HepG2 (cell line): ENCODE measurements around the gene ERCC6L2. TPM values are rescaled to one million over a fixed set of nuclear protein-coding genes. Genes with fewer than 3 reads are reported as not detected.

ENCODE experiments used
- ATAC-seq: fragments of 200-7000 bp; cut with Tn5 transposase; 3 replicates; pipeline ENCODE4 v1.9.1; 2020; ENCODE audit warnings: mild to moderate bottlenecking, moderate library complexity
- BruUV-seq: library from RNA; stranded (reverse); fragments of 400-500 nt; replicated peaks from 2 replicates; lab custom pipeline; 2021; lab: Mats Ljungman, UMichigan
- CTCF ChIA-PET: fragments of 300-600 bp; formaldehyde crosslinking; extraction: SDS; loops from one replicate; lab custom pipeline; 2021; ENCODE audit warnings: low total read pairs, inconsistent platforms, low intra/inter-chr PET ratio; lab: Yijun Ruan, JAX
- POLR2A ChIA-PET: fragments of 350-600 bp; sonication (Branson Sonifier 250); formaldehyde crosslinking; loops from one replicate; lab custom pipeline; 2020; ENCODE audit warnings: antibody characterized with exemption, inconsistent platforms; lab: Yijun Ruan, JAX
- DNase-seq: peaks from one replicate; pipeline ENCODE4 v3.0.0-alpha.2; 2015; ENCODE audit warnings: low spot score
- FAIRE-seq: peaks from 3 replicates; lab custom pipeline; 2011; peaks lifted over from hg19 to GRCh38; lab: Jason Lieb, UNC
- H2AFZ ChIP-seq: one replicate; pipeline ENCODE4 v1.6.1; 2011; ENCODE audit warnings: low read length, inconsistent platforms
- H3K27ac ChIP-seq: fragments of 300-600 bp; 3 replicates; pipeline ENCODE4 v1.8.0; 2011; ENCODE audit warnings: mixed run types, mild to moderate bottlenecking, mixed read lengths, low read length, inconsistent platforms; ENCODE audit not compliant: insufficient read depth; ENCODE audit errors: extremely low read length
- H3K27me3 ChIP-seq, 2 experiments: fragments of 200-600 bp in 1 of 2; 2 replicates in 1 of 2; 3 replicates in 1 of 2; pipeline versions ENCODE4 v1.6.0 to v1.8.0; 2011; ENCODE audit warnings: low read length in 2 of 2, mild to moderate bottlenecking in 2 of 2, moderate library complexity in 2 of 2, inconsistent platforms in 1 of 2; ENCODE audit not compliant: insufficient read depth in 2 of 2, control insufficient read depth in 1 of 2
- H3K36me3 ChIP-seq, 2 experiments: fragments of 200-600 bp in 1 of 2; replicated peaks in 1 of 2; 2 replicates in 1 of 2; 3 replicates in 1 of 2; pipeline versions ENCODE4 v1.5.1 to v1.8.0; 2011; ENCODE audit warnings: low read length in 2 of 2, inconsistent platforms in 1 of 2; ENCODE audit not compliant: insufficient read depth in 2 of 2, control insufficient read depth in 1 of 2
- H3K4me1 ChIP-seq: 2 replicates; pipeline ENCODE4 v1.5.1; 2012; ENCODE audit warnings: low read length, inconsistent platforms; ENCODE audit not compliant: insufficient read depth
- H3K4me2 ChIP-seq: 2 replicates; pipeline ENCODE4 v1.6.0; 2011; ENCODE audit warnings: low read depth, low read length, inconsistent platforms
- H3K4me3 ChIP-seq, 3 experiments: fragments of 200-600 bp in 1 of 3; sonication (generic), shearing (Covaris generic) in 1 of 3; replicated peaks in 1 of 3; 2 replicates each; pipeline ENCODE4 v1.5.1; 2011 to 2016; ENCODE audit warnings: low read length in 3 of 3, inconsistent platforms in 2 of 3, low read depth in 2 of 3, mild to moderate bottlenecking in 2 of 3, control low read depth in 1 of 3, mixed read lengths in 1 of 3; ENCODE audit not compliant: insufficient read depth in 1 of 3
- H3K79me2 ChIP-seq: one replicate; pipeline ENCODE4 v1.6.1; 2011; ENCODE audit warnings: low read length, inconsistent platforms; ENCODE audit not compliant: insufficient read depth
- H3K9ac ChIP-seq: 2 replicates; pipeline ENCODE4 v1.6.0; 2011; ENCODE audit warnings: mild to moderate bottlenecking, low read depth, low read length, inconsistent platforms; ENCODE audit not compliant: insufficient read depth
- H3K9me3 ChIP-seq: 2 replicates; pipeline ENCODE4 v1.5.1; 2012; ENCODE audit warnings: mild to moderate bottlenecking, low read length
- H4K20me1 ChIP-seq: 2 replicates; pipeline ENCODE4 v1.6.0; 2011; ENCODE audit warnings: inconsistent platforms, mild to moderate bottlenecking, low read length, moderate library complexity; ENCODE audit not compliant: insufficient read depth
- CBX2 ChIP-seq, 2 experiments: fragments of 200-600 bp in 1 of 2; sonication (generic); formaldehyde crosslinking in 1 of 2; IDR thresholded peaks; 2 replicates each; pipeline versions ENCODE4 v1.7.0 to v1.8.1; 2018 to 2022; ENCODE audit warnings: low read depth in 2 of 2, low read length in 1 of 2, mild to moderate bottlenecking in 1 of 2, missing genetic modification reagents in 1 of 2
- HNF4A ChIP-seq: sonication (generic); formaldehyde crosslinking; IDR thresholded peaks from 2 replicates; pipeline ENCODE4 v1.4.0; 2020; ENCODE audit warnings: missing genetic modification reagents
- MEF2D ChIP-seq: sonication (generic); formaldehyde crosslinking; IDR thresholded peaks from 2 replicates; pipeline ENCODE4 v1.5.1; 2020; ENCODE audit warnings: mild to moderate bottlenecking, missing genetic modification reagents
- ZNF335 ChIP-seq: sonication (generic); formaldehyde crosslinking; IDR thresholded peaks from 2 replicates; pipeline ENCODE4 v1.4.0; 2020; ENCODE audit warnings: missing genetic modification reagents
- in situ Hi-C: cut with HindIII; loops from 2 replicates; pipeline ENCODE4 v1.10.0; 2017; ENCODE audit warnings: low pct_unique_long_range_greater_than_20kb; ENCODE audit not compliant: extremely low pct_ligation_motif_present
- intact Hi-C: fragments of 100-400 bp; cut with micrococcal nuclease; formaldehyde crosslinking; loops from one replicate; pipeline ENCODE4 v1.10.0; 2022; ENCODE audit not compliant: unreplicated experiment
- polyA plus RNA-seq, 8 experiments: library from polyadenylated mRNA; depleted of rRNA in 3 of 8; stranded (reverse) in 7 of 8; unstranded in 1 of 8; fragments of >200 nt; fragmentation: Illumina TruSeq in 4 of 8; extraction: Trizol in 4 of 8; gene quantifications; 2 replicates each; pipeline versions ENCODE4 v1.2.1 to v1.2.3, GENCODE V29; 2011 to 2016; ENCODE audit warnings: low read depth in 4 of 8, missing spikeins in 1 of 8, mixed read lengths in 1 of 8; ENCODE audit not compliant: insufficient read depth in 1 of 8
- total RNA-seq, 5 experiments: library from RNA; depleted of rRNA; stranded (reverse); fragments of >200 nt; fragmentation: Illumina TruSeq; extraction: Trizol; gene quantifications; 2 replicates each; pipeline ENCODE4 v1.2.3, GENCODE V29; 2016; ENCODE audit warnings: low read depth in 1 of 5
- TF ChIP-seq, protein P1 (sequence below): sonication (generic); formaldehyde crosslinking; IDR thresholded peaks from 2 replicates; pipeline ENCODE4 v1.4.0; 2020; ENCODE audit warnings: missing genetic modification reagents
- TF ChIP-seq, protein P2 (sequence below): IDR thresholded peaks from 2 replicates; pipeline ENCODE4 v1.6.1; 2012; ENCODE audit warnings: inconsistent platforms
- TF ChIP-seq, protein P3 (sequence below): sonication (generic); formaldehyde crosslinking; IDR thresholded peaks from 2 replicates; pipeline ENCODE4 v1.4.0; 2020; ENCODE audit warnings: missing genetic modification reagents, borderline replicate concordance

Gene ERCC6L2
- total and polyA plus RNA-seq, 2 of the 13 experiments (the other 11 are each of a cell fraction or from before 2014, with no cell fraction given), result 13.4 to 45.9 TPM

DNA sequence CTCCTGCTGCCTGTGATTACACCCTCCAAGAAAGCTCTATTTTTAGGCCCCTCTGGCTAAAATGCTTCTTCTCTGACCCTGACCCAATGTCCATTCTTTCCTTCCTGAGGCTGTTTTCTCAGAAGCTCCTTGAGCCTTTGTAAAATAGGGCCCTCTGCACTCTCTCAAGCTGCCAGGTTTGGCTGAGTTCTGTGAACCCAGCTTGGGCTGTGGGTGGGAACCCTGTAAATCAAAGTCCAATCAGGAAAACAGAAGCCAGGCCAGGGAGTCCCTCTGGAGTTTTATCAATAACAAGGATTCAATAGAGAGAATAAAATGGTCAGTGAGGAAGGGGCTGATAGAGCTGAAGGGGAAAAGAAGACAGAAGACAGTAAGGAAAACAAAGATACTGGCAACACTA lies 43.7 kb upstream of the ERCC6L2 start:
- H3K9me3 ChIP-seq, result no peaks in the 10 kb centered on the region
- CTCF ChIA-PET, result no interaction called here
- no peaks in the 10 kb centered on the region for H3K36me3 ChIP-seq
- no peak overlapping the region for H3K9ac ChIP-seq
- intact Hi-C loops (no loop called here), in situ Hi-C loops (no loop called here)
- peak overlapping the region; percentile 41 for H3K4me2 ChIP-seq
- DNase-seq, result no peak
- H3K27ac ChIP-seq, result no peak overlapping the region
- H3K27me3 ChIP-seq, result peaks cover 0 to 5% of the 10 kb centered on the region in 2 experiments; a peak in 1 of 5 replicates
- TF ChIP-seq, protein P1, sequence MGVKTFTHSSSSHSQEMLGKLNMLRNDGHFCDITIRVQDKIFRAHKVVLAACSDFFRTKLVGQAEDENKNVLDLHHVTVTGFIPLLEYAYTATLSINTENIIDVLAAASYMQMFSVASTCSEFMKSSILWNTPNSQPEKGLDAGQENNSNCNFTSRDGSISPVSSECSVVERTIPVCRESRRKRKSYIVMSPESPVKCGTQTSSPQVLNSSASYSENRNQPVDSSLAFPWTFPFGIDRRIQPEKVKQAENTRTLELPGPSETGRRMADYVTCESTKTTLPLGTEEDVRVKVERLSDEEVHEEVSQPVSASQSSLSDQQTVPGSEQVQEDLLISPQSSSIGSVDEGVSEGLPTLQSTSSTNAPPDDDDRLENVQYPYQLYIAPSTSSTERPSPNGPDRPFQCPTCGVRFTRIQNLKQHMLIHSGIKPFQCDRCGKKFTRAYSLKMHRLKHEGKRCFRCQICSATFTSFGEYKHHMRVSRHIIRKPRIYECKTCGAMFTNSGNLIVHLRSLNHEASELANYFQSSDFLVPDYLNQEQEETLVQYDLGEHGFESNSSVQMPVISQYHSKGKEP (CRISPR knock-in tag), result no peak
- TF ChIP-seq MEF2D (CRISPR knock-in tag), result no peak
- TF ChIP-seq, protein P2, sequence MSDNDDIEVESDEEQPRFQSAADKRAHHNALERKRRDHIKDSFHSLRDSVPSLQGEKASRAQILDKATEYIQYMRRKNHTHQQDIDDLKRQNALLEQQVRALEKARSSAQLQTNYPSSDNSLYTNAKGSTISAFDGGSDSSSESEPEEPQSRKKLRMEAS, result no peak
- no peak for TF ChIP-seq CBX2 (IDR thresholded peaks at IDR 0.05; ENCODE audit: low read depth, low read length)
- TF ChIP-seq CBX2 (CRISPR knock-in tag; IDR thresholded peaks at IDR 0.05; ENCODE audit: low read depth), result no peak
- TF ChIP-seq HNF4A, result peak; percentile 32; the same call in 1 of the 2 replicates
- TF ChIP-seq, protein P3, sequence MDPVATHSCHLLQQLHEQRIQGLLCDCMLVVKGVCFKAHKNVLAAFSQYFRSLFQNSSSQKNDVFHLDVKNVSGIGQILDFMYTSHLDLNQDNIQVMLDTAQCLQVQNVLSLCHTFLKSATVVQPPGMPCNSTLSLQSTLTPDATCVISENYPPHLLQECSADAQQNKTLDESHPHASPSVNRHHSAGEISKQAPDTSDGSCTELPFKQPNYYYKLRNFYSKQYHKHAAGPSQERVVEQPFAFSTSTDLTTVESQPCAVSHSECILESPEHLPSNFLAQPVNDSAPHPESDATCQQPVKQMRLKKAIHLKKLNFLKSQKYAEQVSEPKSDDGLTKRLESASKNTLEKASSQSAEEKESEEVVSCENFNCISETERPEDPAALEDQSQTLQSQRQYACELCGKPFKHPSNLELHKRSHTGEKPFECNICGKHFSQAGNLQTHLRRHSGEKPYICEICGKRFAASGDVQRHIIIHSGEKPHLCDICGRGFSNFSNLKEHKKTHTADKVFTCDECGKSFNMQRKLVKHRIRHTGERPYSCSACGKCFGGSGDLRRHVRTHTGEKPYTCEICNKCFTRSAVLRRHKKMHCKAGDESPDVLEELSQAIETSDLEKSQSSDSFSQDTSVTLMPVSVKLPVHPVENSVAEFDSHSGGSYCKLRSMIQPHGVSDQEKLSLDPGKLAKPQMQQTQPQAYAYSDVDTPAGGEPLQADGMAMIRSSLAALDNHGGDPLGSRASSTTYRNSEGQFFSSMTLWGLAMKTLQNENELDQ (CRISPR knock-in tag), result no peak
- no peak for TF ChIP-seq ZNF335
- TF ChIP-seq, all 625 proteins: peak for 1
- no peaks in the 10 kb centered on the region for H4K20me1 ChIP-seq
- peak overlapping the region; percentile 46 for H2AFZ ChIP-seq
- no TSS peak for BruUV-seq
- POLR2A ChIA-PET, result no interaction called here
- peaks cover 9% of the 10 kb centered on the region for H3K4me1 ChIP-seq
- ATAC-seq (peak; percentile 81), FAIRE-seq (no peak)
- H3K79me2 ChIP-seq, result no peaks in the 10 kb centered on the region
- H3K4me3 ChIP-seq, result peak overlapping the region in 1 of 3 experiments; percentile 5; a peak in 1 of 6 replicates
